Stomach (tissue), 4 donors: ENCODE data around the gene LDLRAD2.

Source experiments
- EP300 ChIP-seq: sonication (generic); formaldehyde crosslinking; IDR thresholded peaks from one replicate; pipeline ENCODE4 v1.6.1; 2017; ENCODE audit warnings: antibody characterized with exemption
- POLR2A ChIP-seq, 4 donors: fragments of 450-650 bp; IDR thresholded peaks; one replicate each; pipeline ENCODE4 v1.6.1; 2016; ENCODE audit warnings: antibody characterized with exemption in 4 of 4, control low read depth in 2 of 4, mild to moderate bottlenecking in 1 of 4, moderate library complexity in 1 of 4
- POLR2AphosphoS5 ChIP-seq, 3 donors: sonication (generic); formaldehyde crosslinking; IDR thresholded peaks; one replicate each; pipeline ENCODE4 v1.6.1; 2016; ENCODE audit warnings: antibody characterized with exemption in 3 of 3
- TF ChIP-seq, protein P1 (sequence below), 7 experiments: fragments of 450-650 bp in 4 of 7; fragments of 200-600 bp in 3 of 7; sonication (generic) in 3 of 7; IDR thresholded peaks; one replicate each; pipeline ENCODE4 v1.5.1; 2016 to 2019; ENCODE audit warnings: antibody characterized with exemption in 7 of 7, control low read depth in 2 of 7, mild to moderate bottlenecking in 1 of 7

DNA sequence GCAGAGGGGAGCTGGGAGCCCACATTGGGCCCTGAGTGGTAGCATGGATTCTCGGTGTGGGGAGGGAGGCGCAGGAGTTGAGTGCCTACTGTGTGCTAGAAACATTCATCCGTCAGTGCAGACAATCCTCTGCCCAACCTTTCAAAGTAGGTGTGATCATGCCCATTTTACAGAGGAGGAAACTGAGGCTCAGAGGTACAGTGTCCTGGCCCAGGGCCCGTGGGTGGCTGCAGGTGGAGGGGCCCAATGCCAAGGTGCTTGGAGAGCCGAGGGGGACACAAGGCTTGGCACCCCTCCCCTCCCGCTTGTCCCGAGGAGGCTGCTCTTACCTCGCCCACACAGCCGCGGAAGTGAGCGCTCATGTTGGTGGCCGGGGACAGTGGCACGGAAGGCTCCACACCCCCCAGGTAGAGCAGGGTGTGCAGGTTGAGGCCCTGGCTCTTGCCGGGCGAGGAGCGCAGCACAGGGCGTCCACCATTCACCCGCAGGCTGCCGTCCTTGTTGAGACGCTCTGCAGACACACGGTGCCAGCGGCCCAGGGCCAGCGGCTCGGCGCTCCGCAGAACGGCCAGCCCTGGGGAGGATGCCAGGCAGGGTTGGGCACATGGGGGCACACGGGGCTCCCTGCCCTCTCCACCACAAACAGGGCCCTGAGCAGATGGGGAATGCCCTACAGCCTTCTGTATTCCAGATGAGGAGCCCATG is 16.6 kb downstream of the LDLRAD2 start:
- TF ChIP-seq, protein P1, sequence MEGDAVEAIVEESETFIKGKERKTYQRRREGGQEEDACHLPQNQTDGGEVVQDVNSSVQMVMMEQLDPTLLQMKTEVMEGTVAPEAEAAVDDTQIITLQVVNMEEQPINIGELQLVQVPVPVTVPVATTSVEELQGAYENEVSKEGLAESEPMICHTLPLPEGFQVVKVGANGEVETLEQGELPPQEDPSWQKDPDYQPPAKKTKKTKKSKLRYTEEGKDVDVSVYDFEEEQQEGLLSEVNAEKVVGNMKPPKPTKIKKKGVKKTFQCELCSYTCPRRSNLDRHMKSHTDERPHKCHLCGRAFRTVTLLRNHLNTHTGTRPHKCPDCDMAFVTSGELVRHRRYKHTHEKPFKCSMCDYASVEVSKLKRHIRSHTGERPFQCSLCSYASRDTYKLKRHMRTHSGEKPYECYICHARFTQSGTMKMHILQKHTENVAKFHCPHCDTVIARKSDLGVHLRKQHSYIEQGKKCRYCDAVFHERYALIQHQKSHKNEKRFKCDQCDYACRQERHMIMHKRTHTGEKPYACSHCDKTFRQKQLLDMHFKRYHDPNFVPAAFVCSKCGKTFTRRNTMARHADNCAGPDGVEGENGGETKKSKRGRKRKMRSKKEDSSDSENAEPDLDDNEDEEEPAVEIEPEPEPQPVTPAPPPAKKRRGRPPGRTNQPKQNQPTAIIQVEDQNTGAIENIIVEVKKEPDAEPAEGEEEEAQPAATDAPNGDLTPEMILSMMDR (IDR thresholded peaks at IDR 0.05), result no peak
- TF ChIP-seq EP300, result no peak
- TF ChIP-seq POLR2AphosphoS5 (IDR thresholded peaks at IDR 0.05), result no peak
- TF ChIP-seq POLR2A (IDR thresholded peaks at IDR 0.05), result no peak
